Kidney epithelial cell (primary cell): ENCODE measurements around the gene PDE6B. TPM values are rescaled to one million over a fixed set of nuclear protein-coding genes. Genes with fewer than 3 reads are reported as not detected.

ENCODE experiments used
- DNase-seq: peaks from one replicate; pipeline ENCODE4 v3.0.0-alpha.2; 2010; ENCODE audit warnings: low read depth
- H3K27me3 ChIP-seq: 2 replicates; pipeline ENCODE4 v1.6.0; 2011; ENCODE audit warnings: low read length; ENCODE audit not compliant: control insufficient read depth, insufficient read depth
- H3K36me3 ChIP-seq: 2 replicates; pipeline ENCODE4 v1.5.1; 2011; ENCODE audit warnings: low read length; ENCODE audit not compliant: control insufficient read depth, insufficient read depth
- H3K4me3 ChIP-seq: 2 replicates; pipeline ENCODE4 v1.5.1; 2011; ENCODE audit warnings: low read depth, mild to moderate bottlenecking, control low read depth, low read length
- total RNA-seq: library from RNA; depleted of rRNA; stranded (reverse); fragments of >200 nt; gene quantifications from 2 replicates; pipeline ENCODE4 v1.2.3, GENCODE V29; 2015
- TF ChIP-seq, protein P1 (sequence below): IDR thresholded peaks from 2 replicates; pipeline ENCODE4 v1.5.1; 2011; ENCODE audit warnings: mild to moderate bottlenecking, moderate library complexity, low read length, control low read depth, inconsistent platforms; ENCODE audit not compliant: insufficient read depth, poor library complexity, severe bottlenecking

PDE6B gene
- total RNA-seq, 1 donor from 2014 or later: 17.1 TPM

DNA sequence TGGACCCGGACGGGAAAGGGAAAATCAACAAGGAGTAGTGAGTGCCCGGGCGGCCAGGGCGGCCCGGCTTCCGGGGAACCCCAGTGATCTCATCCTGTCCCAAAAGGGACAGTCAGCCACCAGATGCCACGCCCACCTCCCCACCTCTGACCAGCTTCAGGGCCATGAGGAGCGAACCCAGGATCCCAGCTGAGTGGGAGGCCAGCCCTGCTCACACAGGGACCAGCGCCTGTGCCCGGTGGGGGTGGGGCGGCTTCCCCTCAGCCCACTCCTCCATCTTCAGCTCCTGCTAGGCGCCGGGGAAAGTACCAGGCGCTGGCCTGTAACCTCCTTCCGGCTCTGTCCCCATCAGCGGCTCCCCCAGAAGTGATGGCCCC is 55.2 kb downstream of the PDE6B start:
- peak overlapping the region; percentile 34 for H3K4me3 ChIP-seq
- TF ChIP-seq, protein P1, sequence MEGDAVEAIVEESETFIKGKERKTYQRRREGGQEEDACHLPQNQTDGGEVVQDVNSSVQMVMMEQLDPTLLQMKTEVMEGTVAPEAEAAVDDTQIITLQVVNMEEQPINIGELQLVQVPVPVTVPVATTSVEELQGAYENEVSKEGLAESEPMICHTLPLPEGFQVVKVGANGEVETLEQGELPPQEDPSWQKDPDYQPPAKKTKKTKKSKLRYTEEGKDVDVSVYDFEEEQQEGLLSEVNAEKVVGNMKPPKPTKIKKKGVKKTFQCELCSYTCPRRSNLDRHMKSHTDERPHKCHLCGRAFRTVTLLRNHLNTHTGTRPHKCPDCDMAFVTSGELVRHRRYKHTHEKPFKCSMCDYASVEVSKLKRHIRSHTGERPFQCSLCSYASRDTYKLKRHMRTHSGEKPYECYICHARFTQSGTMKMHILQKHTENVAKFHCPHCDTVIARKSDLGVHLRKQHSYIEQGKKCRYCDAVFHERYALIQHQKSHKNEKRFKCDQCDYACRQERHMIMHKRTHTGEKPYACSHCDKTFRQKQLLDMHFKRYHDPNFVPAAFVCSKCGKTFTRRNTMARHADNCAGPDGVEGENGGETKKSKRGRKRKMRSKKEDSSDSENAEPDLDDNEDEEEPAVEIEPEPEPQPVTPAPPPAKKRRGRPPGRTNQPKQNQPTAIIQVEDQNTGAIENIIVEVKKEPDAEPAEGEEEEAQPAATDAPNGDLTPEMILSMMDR: no peak
- no peaks in the 10 kb centered on the region for H3K36me3 ChIP-seq
- H3K27me3 ChIP-seq: peaks cover 2% of the 10 kb centered on the region
- DNase-seq: no peak

GRCh38 chr4:680928-681645 is 55.7 kb downstream of the PDE6B start:
- peaks cover 2% of the 10 kb centered on the region for H3K27me3 ChIP-seq
- DNase-seq: no peak
- TF ChIP-seq, protein P1: no peak
- no peaks in the 10 kb centered on the region for H3K36me3 ChIP-seq
- H3K4me3 ChIP-seq: peak overlapping the region; percentile 34

DNA sequence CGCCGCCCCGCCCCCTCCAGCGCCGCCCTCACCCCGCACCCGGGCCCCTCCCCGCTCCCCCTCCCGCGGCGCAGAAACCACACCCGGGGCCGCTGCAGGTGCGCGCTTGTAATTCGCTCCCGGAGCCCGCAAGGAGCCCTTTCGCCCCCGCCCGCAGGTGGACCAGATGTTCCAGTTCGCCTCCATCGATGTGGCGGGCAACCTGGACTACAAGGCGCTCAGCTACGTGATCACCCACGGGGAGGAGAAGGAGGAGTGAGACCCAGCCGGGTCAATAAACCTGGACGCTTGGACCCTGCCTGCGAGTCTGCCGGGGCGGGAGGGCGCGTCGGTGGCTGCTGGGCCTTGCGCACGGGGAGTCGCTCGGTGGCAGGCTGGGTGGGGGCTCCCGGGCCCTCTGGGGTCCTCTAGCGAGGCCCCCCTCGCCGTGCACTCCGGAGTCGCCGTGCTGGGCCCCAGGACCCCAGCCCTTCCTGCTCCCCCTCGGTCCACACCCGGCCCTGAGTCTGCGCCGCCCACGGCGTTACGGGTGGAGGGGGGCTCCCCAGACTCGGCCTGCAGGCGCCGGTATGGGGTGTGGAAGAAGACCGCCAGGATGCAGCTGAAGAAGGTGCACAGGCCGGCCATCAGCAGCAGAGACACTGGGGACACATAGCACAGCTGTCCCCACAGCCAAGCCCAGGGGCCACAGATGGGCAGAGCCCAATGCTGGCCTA is 56.5 kb downstream of the PDE6B start:
- H3K27me3 ChIP-seq: peaks cover 2% of the 10 kb centered on the region
- H3K4me3 ChIP-seq: no peak overlapping the region
- DNase-seq: no peak
- TF ChIP-seq, protein P1: no peak
- H3K36me3 ChIP-seq: no peaks in the 10 kb centered on the region

DNA sequence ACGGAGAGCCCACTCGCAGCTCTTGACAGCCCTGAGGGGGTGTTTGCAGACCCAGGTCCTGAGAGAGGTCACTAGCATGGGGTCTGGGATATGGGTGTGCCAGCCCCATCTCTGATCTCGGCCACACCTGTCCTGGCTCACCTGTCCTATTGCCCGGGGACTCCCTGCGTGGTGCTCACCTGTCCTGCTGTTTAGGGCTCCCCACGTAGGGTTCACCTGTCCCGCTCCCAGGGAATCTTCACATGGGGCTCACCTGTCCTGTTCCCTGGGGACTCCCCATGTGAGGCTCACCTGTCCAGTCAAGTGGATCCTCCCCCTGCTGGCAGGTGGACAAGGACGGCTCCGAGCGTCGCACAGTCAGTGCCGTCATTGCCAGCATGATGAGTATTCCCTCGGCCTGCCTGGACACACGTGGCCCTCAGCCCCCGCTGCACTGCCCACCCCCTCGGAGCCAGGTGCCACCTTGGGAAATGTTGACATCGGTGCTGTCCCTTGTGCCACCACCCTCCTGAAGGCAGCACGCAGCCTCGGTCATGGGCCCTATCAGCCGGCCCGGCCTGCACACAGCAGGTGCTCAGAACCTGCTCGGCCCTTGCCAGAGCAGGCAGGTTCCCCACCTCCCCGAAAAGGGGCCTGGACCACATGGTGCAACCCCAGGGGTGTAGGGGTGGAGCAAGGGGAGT is 57.3 kb downstream of the PDE6B start:
- Histone ChIP-seq H3K36me3 (no peaks in the 10 kb centered on the region), H3K27me3 (peaks cover 2% of the 10 kb centered on the region), H3K4me3 (no peak overlapping the region)
- TF ChIP-seq, protein P1: no peak
- no peak for DNase-seq

DNA sequence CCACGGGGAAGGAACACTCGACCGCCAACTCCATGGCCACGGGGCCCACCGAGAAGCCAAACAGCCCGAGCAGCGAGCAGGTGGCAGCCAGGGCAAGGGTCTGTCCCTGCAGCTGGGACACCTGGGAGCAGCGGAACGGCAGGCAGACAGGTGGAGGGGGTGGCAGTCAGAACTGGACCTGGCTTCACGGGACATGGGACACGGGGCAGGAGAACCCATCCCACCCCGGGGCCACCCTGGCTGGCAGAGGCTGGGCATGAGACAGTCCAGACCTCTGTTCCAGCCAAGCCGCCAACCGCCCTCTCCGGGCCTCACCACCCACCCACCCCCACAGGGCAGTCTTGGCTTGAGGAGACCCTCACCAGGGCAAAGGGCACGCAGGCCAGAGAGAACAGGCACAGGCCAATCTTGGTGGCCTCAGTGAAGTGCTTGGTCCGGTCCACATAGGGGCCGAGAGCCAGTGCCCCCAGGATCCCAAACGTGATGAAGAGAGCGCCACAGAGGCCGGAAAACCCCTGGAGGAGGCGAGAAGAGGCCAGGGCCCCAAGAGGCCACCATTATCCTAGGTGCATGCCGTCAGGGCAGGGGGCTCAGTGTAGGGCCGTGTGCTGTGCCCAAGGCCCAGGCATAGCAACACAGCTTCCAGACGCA is 58.0 kb downstream of the PDE6B start:
- Histone ChIP-seq H3K4me3 (no peak overlapping the region), H3K27me3 (peaks cover 2% of the 10 kb centered on the region), H3K36me3 (no peaks in the 10 kb centered on the region)
- DNase-seq: no peak
- TF ChIP-seq, protein P1: no peak
